SK-N-MC (cell line): ENCODE results near the gene B4GALT6.

Experiments
- EZH2 ChIP-seq: fragments of 200-600 bp; sonication (generic); IDR thresholded peaks from one replicate; pipeline ENCODE4 v1.6.1; 2017; ENCODE audit warnings: antibody characterized with exemption
- POLR2AphosphoS5 ChIP-seq: IDR thresholded peaks from 2 replicates; pipeline ENCODE4 v1.6.1; 2012; ENCODE audit warnings: mild to moderate bottlenecking, low read depth, low read length, borderline replicate concordance

- no peak for TF ChIP-seq EZH2
- TF ChIP-seq POLR2AphosphoS5, result no peak
Observed at GRCh38 chr18:31607384-31607783, 77.0 kb downstream of the B4GALT6 start.
